ENCODE measurements around the gene CFAP45. TPM values are rescaled to one million over a fixed set of nuclear protein-coding genes. Genes with fewer than 3 reads are reported as not detected.

The CFAP45 gene
- total RNA-seq, 2 donors from 2014 or later: 0.49 to 0.55 TPM

- H3K27me3 ChIP-seq (ENCODE audit: control insufficient read depth, insufficient read depth, low read length, poor library complexity, severe bottlenecking): no peaks in the 10 kb centered on the region
- WGBS, 2 experiments (ENCODE audit: insufficient coverage in 1 of 2, insufficient read length in 1 of 2): 91 to 92% methylated on average over 8 to 11 of the region's 11 CpGs
- Mint-ChIP-seq H3K4me3 (no peak overlapping the region), H3K27me3 (ENCODE audit: insufficient read depth) (peaks cover 5% of the 10 kb centered on the region), H3K27ac (no peak overlapping the region), H3K9me3 (no peaks in the 10 kb centered on the region), H3K36me3 (ENCODE audit: low read depth) (no peaks in the 10 kb centered on the region), H3K4me1 (peaks cover 37% of the 10 kb centered on the region)
- no peak overlapping the region for H3K4me3 ChIP-seq (ENCODE audit: low read length)
- DNase-seq: no peak
- no peak overlapping the region for H3K9ac ChIP-seq (ENCODE audit: extremely low read depth, low read length, poor library complexity, severe bottlenecking)
- H3K36me3 ChIP-seq (ENCODE audit: control insufficient read depth, insufficient read depth, low read length): no peaks in the 10 kb centered on the region
- no peak for TF ChIP-seq CTCF (conservative IDR thresholded peaks at IDR 0.05)
- peaks cover 21% of the 10 kb centered on the region for H3K4me1 ChIP-seq (ENCODE audit: control insufficient read depth, insufficient read depth, low read length)
- H3K27ac ChIP-seq (ENCODE audit: low read depth, low read length): no peak overlapping the region
- H3K9me3 ChIP-seq (ENCODE audit: control insufficient read depth, low read length): no peaks in the 10 kb centered on the region
These were observed 35.3 kb upstream of the CFAP45 start for GRCh38 chr1:159935305-159935704.

- H3K4me3 ChIP-seq (ENCODE audit: low read length): no peak overlapping the region
- no peak for DNase-seq
- H3K27me3 ChIP-seq (ENCODE audit: control insufficient read depth, insufficient read depth, low read length, poor library complexity, severe bottlenecking): no peaks in the 10 kb centered on the region
- Mint-ChIP-seq H3K27me3 (ENCODE audit: insufficient read depth) (peaks cover 12% of the 10 kb centered on the region), H3K36me3 (ENCODE audit: low read depth) (no peaks in the 10 kb centered on the region), H3K4me1 (peaks cover 28% of the 10 kb centered on the region), H3K9me3 (no peaks in the 10 kb centered on the region), H3K4me3 (no peak overlapping the region), H3K27ac (no peak overlapping the region)
- no peaks in the 10 kb centered on the region for H3K9me3 ChIP-seq (ENCODE audit: control insufficient read depth, low read length)
- no peaks in the 10 kb centered on the region for H3K36me3 ChIP-seq (ENCODE audit: control insufficient read depth, insufficient read depth, low read length)
- WGBS, 2 experiments (ENCODE audit: insufficient coverage in 1 of 2, insufficient read length in 1 of 2): 95 to 97% methylated on average over 9 to 14 of the region's 14 CpGs
- TF ChIP-seq CTCF (conservative IDR thresholded peaks at IDR 0.05): no peak
- no peak overlapping the region for H3K9ac ChIP-seq (ENCODE audit: extremely low read depth, low read length, poor library complexity, severe bottlenecking)
- peaks cover 15% of the 10 kb centered on the region for H3K4me1 ChIP-seq (ENCODE audit: control insufficient read depth, insufficient read depth, low read length)
- H3K27ac ChIP-seq (ENCODE audit: low read depth, low read length): no peak overlapping the region
These were observed 34.4 kb upstream of the CFAP45 start for GRCh38 chr1:159934136-159935039.

- WGBS, 2 experiments (ENCODE audit: insufficient coverage in 1 of 2, insufficient read length in 1 of 2): 92 to 100% methylated on average over 3 to 4 of the region's 4 CpGs
- no peaks in the 10 kb centered on the region for H3K36me3 Mint-ChIP-seq (ENCODE audit: low read depth)
- DNase-seq: no peak
- H3K4me1 Mint-ChIP-seq: peaks cover 25% of the 10 kb centered on the region
- no peak for TF ChIP-seq CTCF (conservative IDR thresholded peaks at IDR 0.05)
- H3K27ac Mint-ChIP-seq: no peak overlapping the region
- H3K4me1 ChIP-seq (ENCODE audit: control insufficient read depth, insufficient read depth, low read length): peaks cover 15% of the 10 kb centered on the region
- H3K4me3 ChIP-seq (ENCODE audit: low read length): no peak overlapping the region
- peaks cover 12% of the 10 kb centered on the region for H3K27me3 Mint-ChIP-seq (ENCODE audit: insufficient read depth)
- no peaks in the 10 kb centered on the region for H3K9me3 ChIP-seq (ENCODE audit: control insufficient read depth, low read length)
- H3K27me3 ChIP-seq (ENCODE audit: control insufficient read depth, insufficient read depth, low read length, poor library complexity, severe bottlenecking): no peaks in the 10 kb centered on the region
- no peak overlapping the region for H3K9ac ChIP-seq (ENCODE audit: extremely low read depth, low read length, poor library complexity, severe bottlenecking)
- H3K9me3 Mint-ChIP-seq: no peaks in the 10 kb centered on the region
- no peaks in the 10 kb centered on the region for H3K36me3 ChIP-seq (ENCODE audit: control insufficient read depth, insufficient read depth, low read length)
- no peak overlapping the region for H3K27ac ChIP-seq (ENCODE audit: low read depth, low read length)
- no peak overlapping the region for H3K4me3 Mint-ChIP-seq
These were observed 33.4 kb upstream of the CFAP45 start for GRCh38 chr1:159933347-159933746.

Data from endodermal cell (in vitro differentiated cells).